HG03469 (cell line): ENCODE results near the gene NPB.

Experiments
- ATAC-seq: cut with Tn5 transposase; IDR thresholded peaks from one replicate; pipeline ENCODE4 v1.9.1; 2021; ENCODE audit warnings: mild to moderate bottlenecking, moderate library complexity, moderate number of reproducible peaks; ENCODE audit not compliant: unreplicated experiment

The NPB gene

GRCh38 chr17:81902023-81902652, at the start of gene NPB:
Gene NPB (plus strand): TSS chr17:81902238. CDS start chr17:81902278, 40 bp downstream.
- no peak for ATAC-seq

- ATAC-seq = no peak
Measured at GRCh38 chr17:81854974-81855774, 46.9 kb upstream of the NPB start.

- no peak for ATAC-seq
Measured at GRCh38 chr17:81858170-81858966, 43.7 kb upstream of the NPB start.

- ATAC-seq = no peak
Measured at GRCh38 chr17:81858967-81859905, 42.8 kb upstream of the NPB start.

- ATAC-seq = no peak
Measured at GRCh38 chr17:81859906-81860755, 41.9 kb upstream of the NPB start, which contains the start of gene P4HB. Gene P4HB (minus strand): TSS chr17:81860535. CDS start chr17:81860471, 64 bp downstream.

DNA sequence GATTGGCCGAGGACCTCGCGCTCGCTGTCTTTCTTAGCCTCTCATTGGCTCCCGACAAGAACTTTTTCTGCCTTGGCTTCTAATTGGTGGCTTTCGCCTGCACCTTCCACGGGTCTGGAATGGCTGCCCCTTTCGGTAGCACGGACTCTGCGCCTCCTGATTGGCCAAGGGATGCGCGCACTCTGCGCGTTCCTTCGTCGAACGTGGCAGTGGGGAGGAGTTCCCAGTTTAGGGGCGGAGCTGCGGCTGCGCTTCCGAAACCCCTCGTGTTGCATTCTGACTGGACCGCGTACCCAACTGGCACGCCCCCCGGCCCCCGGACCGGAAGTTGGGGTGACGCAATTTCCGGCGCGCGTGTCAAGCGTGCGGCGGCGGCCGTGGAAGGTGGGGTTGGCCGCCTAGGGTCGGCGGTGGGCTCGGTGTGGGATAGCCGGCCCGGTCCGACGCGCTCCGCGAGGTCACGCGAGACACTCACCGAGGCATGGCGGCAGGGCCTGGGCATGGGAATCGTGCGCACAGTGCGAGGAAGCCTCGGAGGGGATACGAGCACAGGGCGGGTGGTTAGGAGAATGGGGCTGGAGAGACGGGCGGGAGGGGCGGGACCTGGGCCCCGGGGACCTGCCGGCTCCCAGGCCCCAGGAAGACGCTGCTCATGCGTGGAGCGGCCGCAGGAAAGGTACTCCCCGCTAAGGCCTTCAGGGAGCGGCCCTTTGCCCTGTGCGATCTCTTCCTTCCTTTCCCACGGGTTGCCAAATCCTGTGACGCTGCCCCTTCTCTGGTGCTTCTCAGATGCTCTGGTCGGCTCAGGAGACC, 41.1 kb upstream of the NPB start:
- ATAC-seq = peak; percentile 66

GRCh38 chr17:81863123-81863675, 38.8 kb upstream of the NPB start:
- no peak for ATAC-seq

DNA sequence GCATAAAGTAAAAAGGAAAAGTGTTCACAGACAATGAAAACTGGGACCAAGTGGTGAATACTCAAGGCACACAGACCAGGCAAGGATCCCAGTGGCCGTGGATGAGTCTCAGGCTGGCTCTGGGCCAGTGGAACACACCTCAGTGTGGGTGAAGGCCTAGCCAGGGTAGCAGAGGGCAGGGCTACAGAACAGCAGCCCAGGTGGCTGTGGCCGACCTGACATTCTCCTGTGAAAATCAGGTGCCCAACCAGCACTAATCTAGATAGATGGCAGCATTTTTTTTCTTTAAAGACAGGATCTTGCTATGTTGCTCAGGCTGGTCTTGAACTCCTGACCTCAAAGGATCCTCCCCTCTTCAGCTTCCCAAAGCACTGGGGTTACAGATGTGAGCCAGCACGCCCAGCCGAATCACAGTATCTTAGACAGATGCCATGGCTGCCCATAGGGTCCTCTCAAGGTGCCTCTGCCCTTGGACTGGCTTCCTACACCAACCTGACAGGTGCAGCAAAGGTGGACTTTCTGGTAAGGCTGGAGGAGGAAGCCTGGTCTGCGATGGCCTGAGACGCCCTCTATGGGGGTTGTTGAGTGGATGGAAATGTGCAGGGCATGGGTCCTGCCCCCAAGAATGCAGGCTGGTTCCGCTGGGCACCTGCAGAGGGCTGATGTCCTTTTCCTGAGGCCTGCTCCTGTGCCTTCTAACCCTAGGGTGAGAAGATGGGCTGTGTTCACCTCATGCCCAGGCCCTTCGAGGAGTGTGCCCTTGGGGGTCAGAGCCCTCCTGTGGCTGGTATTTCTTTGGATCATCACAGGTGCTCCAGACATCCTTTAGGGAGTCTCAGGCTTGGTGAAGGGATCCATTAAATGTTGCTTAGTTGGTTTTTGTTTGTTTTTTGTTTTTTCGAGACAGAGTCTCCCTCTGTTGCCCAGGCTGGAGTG, 37.9 kb upstream of the NPB start:
- no peak for ATAC-seq

DNA sequence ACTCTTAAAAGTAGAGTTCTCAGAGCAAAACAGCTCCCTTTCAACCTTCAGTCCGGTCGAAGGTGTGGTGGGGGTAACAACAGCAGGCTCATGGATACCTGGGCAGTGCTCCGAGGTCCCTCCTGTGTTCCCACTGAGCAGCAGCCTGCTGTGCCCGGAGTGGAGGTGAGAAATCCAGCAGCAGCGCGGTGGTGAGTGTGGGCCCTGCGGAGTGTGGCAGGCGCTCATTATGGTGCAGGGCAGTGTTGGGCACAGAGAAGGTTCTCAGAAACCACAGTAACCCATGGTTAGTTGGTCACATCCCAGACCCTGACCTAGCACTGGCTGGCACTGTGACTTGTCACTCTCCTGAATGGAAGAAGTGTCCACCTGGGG, 36.7 kb upstream of the NPB start:
- no peak for ATAC-seq

- no peak for ATAC-seq
Measured at GRCh38 chr17:81865733-81866439, 36.2 kb upstream of the NPB start.

GRCh38 chr17:81866440-81867169, 35.4 kb upstream of the NPB start:
- no peak for ATAC-seq

DNA sequence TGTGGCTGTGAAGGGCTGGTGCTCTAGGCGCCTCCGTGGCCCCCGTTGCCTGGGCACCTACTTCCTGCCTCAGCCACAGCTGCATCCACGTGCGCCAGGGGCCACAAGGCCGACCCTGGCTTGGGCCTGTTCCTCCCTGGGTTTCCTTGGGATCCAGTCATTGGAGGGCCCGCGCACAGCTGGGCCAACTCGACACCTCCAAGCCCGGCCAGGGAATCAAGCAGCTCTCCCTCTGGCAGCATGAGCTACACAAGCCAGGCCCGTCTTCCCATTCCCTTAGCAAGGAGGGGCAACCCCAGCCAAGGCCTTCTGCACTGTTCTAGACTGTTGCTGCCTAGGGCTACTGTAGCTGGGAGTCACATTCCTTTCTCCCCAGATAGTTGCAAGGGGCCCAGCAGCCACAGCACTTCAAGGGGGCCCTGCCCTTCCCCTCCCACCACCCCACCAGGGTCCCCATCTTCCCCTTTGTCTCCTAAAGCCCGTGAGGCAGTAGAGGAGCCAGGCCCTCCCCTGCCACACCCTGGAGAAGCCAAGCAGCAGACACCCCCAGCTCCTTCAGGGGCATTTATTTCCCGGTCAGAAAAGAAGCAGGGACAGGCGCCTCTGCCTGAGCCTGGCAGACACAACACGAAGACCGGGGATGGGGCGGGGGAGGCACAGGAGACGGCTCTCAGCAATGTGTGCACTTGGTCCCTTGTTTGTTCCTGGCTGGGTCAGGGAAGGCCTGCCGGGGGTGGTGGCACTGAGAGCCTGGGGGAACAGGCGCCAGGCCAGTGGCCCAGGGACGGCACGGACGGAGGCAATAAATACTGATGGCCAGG, 34.7 kb upstream of the NPB start:
- no peak for ATAC-seq

- no peak for ATAC-seq
Measured at GRCh38 chr17:81867991-81868673, 33.9 kb upstream of the NPB start.

DNA sequence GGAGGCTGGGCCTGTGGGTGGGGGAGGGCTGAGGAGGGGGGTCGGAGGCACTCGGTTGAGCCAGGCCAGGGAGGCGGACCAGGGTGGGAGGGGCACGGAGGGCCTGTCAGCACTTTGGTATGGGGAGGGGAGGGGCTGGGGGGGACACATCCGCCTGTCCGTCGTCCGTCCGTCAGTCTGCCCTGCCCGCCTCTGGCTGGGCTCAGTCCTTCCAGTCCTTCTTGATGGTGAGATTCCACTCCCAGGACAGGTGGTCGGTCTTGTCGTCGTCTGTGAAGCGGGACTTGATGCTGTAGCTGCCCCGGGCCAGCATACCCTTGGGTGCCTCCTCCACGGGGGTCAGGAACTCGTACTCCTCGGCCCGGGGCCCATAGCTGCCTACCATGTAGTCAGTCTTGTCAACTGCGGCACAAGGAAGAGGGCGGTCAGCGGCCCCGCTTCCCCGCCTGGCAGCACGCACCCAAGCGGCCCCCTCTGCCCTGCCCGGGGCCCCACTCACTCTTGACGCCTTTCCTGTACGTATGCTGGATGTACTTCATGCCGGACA, 33.3 kb upstream of the NPB start:
- ATAC-seq = no peak
